ENCODE results near the gene UST.

The UST gene
- 1.4 to 9.9 (median 3.9) reads per million in 18 experiments for total RNA-seq

GRCh38 chr6:148746363-148747144 is at the start of gene UST:
Gene UST, plus strand, starts transcription at chr6:148747030. Its CDS starts 401 bp downstream, at chr6:148747431.
- peak; percentile 56 to 68 for DNase-seq

GRCh38 chr6:148697895-148698440 is 48.9 kb upstream of the UST start:
- no peak for DNase-seq

- DNase-seq = no peak
Measured at GRCh38 chr6:148698671-148699180, 48.1 kb upstream of the UST start.

- peak in 1 of 2 donors; percentile 54 for DNase-seq
Measured at GRCh38 chr6:148700047-148700715, 46.6 kb upstream of the UST start.

- peak; percentile 39 to 50 for DNase-seq
Measured at GRCh38 chr6:148700741-148701311, 46.0 kb upstream of the UST start.

GRCh38 chr6:148701375-148701774 is 45.5 kb upstream of the UST start:
- DNase-seq = no peak

GRCh38 chr6:148703900-148704299 is 42.9 kb upstream of the UST start:
- no peak for DNase-seq

GRCh38 chr6:148704400-148705246 is 42.2 kb upstream of the UST start:
- peak; percentile 33 to 41 for DNase-seq

- DNase-seq = no peak
Measured at GRCh38 chr6:148708707-148709106, 38.1 kb upstream of the UST start.

- no peak for DNase-seq
Measured at GRCh38 chr6:148709577-148709976, 37.3 kb upstream of the UST start.

- no peak for DNase-seq
Measured at GRCh38 chr6:148711833-148712654, 34.8 kb upstream of the UST start.

GRCh38 chr6:148713033-148713738 is 33.6 kb upstream of the UST start:
- no peak for DNase-seq

GRCh38 chr6:148713921-148714320 is 32.9 kb upstream of the UST start:
- DNase-seq = no peak

- no peak for DNase-seq
Measured at GRCh38 chr6:148716811-148717210, 30.0 kb upstream of the UST start.

- DNase-seq = no peak
Measured at GRCh38 chr6:148720406-148720805, 26.4 kb upstream of the UST start.

GRCh38 chr6:148720897-148721296 is 25.9 kb upstream of the UST start:
- DNase-seq = no peak

GRCh38 chr6:148723484-148723883 is 23.3 kb upstream of the UST start:
- no peak for DNase-seq

GRCh38 chr6:148724428-148724827 is 22.4 kb upstream of the UST start:
- no peak for DNase-seq

- DNase-seq = no peak
Measured at GRCh38 chr6:148727104-148727503, 19.7 kb upstream of the UST start.

- peak; percentile 52 to 62 for DNase-seq
Measured at GRCh38 chr6:148735989-148736388, 10.8 kb upstream of the UST start.
